Peyer's patch (tissue), 4 donors: Measurements from ENCODE around the gene TNFSF15.

Experiments
- CTCF ChIP-seq, 6 experiments: fragments of 450-650 bp in 4 of 6; fragments of 200-600 bp in 2 of 6; sonication (generic) in 1 of 6; IDR thresholded peaks; one replicate each; pipeline ENCODE4 v1.5.1; 2017 to 2019; ENCODE audit warnings: antibody characterized with exemption in 6 of 6, mild to moderate bottlenecking in 3 of 6, moderate library complexity in 1 of 6
- POLR2A ChIP-seq, 2 donors: fragments of 450-650 bp; IDR thresholded peaks; one replicate each; pipeline ENCODE4 v1.5.1; 2017; ENCODE audit warnings: antibody characterized with exemption in 2 of 2, mild to moderate bottlenecking in 2 of 2, moderate library complexity in 2 of 2

GRCh38 chr9:114770991-114771390, 34.8 kb downstream of the TNFSF15 start:
- TF ChIP-seq CTCF (IDR thresholded peaks at IDR 0.05), result no peak
- TF ChIP-seq POLR2A (IDR thresholded peaks at IDR 0.05), result no peak
